Left ventricle myocardium inferior (tissue), 1 donor: Measurements from ENCODE around the gene PPM1A. TPM values are rescaled to one million over a fixed set of nuclear protein-coding genes. Genes with fewer than 3 reads are reported as not detected.

ENCODE experiments used
- DNase-seq: peaks from one replicate; pipeline ENCODE4 v3.0.0-alpha.2; 2020
- H3K27ac ChIP-seq: fragments of 200-600 bp; replicated peaks from 2 replicates; pipeline ENCODE4 v1.8.0; 2021
- H3K27me3 ChIP-seq: fragments of 200-600 bp; 2 replicates; pipeline ENCODE4 v1.8.0; 2021; ENCODE audit warnings: low read depth
- H3K36me3 ChIP-seq: fragments of 200-600 bp; 2 replicates; pipeline ENCODE4 v1.8.0; 2021
- H3K4me1 ChIP-seq: fragments of 200-600 bp; 2 replicates; pipeline ENCODE4 v1.8.0; 2021
- H3K4me3 ChIP-seq: fragments of 200-600 bp; 2 replicates; pipeline ENCODE4 v1.8.0; 2021; ENCODE audit warnings: mild to moderate bottlenecking, moderate library complexity
- H3K9me3 ChIP-seq: fragments of 200-600 bp; replicated peaks from 2 replicates; pipeline ENCODE4 v1.8.0; 2021
- intact Hi-C: fragments of 100-400 bp; cut with micrococcal nuclease; formaldehyde crosslinking; loops from one replicate; pipeline ENCODE4 v1.11.0; 2022
- total RNA-seq: library from RNA; stranded (reverse); fragmentation: NEBNext Ultra II Directional; extraction: Animal tissue kit (Norgen Biotek cat#: 25700); gene quantifications from one replicate; pipeline ENCODE4 v1.2.1, GENCODE V29; 2021
- TF ChIP-seq, protein P1 (sequence below): fragments of 200-600 bp; IDR thresholded peaks from 2 replicates; pipeline ENCODE4 v1.8.0; 2021; ENCODE audit warnings: antibody characterized with exemption, mild to moderate bottlenecking, borderline replicate concordance
- donor health status: DM: no; HTN: yes; CAD: no; lungs with severe emphysema.

The PPM1A gene
- total RNA-seq, 1 donor from 2014 or later = 98.8 TPM

DNA sequence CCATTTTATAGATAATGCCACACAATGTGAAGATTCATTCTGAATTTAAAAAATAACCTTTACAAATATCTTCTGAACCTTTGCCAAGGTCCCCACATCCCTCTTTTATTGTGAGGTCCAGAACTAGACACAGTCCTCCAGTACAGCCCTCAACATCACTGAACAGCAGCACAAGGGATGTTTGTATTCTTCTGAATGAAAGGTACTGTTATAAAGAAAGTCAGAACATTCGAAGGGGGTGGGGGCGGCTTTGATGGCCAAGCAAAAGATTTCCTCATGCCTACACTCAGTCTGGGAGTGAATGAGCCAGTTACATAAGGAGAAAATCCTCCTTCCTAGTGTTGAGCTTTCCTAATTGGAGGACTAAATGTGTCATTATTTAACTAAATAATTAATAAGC lies 77.3 kb downstream of the PPM1A start:
- H3K4me1 ChIP-seq = peaks cover 14% of the 10 kb centered on the region
- no peaks in the 10 kb centered on the region for H3K9me3 ChIP-seq
- peaks cover 30% of the 10 kb centered on the region for H3K27me3 ChIP-seq
- no peak overlapping the region for H3K4me3 ChIP-seq
- intact Hi-C loops = loop anchor here (10.0 kb wide), 1 partner anchor 111 kb away; no protein-coding TSS in a partner anchor
- no peaks in the 10 kb centered on the region for H3K36me3 ChIP-seq
- no peak overlapping the region for H3K27ac ChIP-seq
- DNase-seq = no peak
- TF ChIP-seq, protein P1, sequence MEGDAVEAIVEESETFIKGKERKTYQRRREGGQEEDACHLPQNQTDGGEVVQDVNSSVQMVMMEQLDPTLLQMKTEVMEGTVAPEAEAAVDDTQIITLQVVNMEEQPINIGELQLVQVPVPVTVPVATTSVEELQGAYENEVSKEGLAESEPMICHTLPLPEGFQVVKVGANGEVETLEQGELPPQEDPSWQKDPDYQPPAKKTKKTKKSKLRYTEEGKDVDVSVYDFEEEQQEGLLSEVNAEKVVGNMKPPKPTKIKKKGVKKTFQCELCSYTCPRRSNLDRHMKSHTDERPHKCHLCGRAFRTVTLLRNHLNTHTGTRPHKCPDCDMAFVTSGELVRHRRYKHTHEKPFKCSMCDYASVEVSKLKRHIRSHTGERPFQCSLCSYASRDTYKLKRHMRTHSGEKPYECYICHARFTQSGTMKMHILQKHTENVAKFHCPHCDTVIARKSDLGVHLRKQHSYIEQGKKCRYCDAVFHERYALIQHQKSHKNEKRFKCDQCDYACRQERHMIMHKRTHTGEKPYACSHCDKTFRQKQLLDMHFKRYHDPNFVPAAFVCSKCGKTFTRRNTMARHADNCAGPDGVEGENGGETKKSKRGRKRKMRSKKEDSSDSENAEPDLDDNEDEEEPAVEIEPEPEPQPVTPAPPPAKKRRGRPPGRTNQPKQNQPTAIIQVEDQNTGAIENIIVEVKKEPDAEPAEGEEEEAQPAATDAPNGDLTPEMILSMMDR = no peak

DNA sequence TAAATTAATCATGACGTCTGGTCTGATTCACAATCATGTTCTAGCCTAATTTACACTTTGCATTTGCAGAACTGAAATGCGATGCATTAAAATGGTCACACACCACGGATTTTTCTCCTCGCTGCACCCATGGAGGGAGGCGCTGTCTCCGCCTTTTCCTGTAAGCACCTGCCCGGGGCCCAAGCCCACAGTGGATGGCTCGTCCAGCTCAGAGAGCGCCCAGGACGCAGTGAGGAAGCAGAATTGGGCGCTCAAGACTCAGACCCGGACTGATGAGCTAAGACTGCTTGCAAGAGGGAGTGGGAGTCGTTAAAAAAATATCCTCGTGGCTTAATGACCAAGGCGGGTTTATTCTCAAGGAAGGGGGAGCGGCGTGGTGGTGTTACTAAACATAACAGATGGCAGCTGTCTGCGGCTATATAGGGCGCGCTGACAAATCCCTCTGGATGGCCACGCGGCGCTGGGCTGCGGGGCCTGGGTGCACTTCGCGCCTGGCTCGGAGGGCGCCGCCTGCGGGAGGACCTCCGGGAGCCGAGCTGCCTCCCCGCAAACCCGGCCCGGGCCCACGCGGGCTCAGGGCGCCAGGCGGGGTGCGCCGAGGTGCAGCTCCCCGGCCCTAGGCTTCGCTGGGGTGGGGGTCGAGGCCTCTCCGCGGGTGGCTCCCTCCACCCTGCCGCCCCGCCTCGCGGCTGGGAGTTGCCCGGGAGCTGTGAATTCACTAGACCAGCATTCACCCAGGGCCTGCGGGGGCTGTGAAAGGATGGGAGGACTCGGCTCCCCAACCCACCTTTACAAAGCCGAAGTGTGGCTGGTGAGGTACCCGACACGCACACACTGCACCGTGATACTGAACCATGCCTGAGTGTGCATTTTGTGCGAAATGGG lies 78.7 kb downstream of the PPM1A start:
- peak overlapping the region; percentile 56 for H3K4me3 ChIP-seq
- intact Hi-C loops = loop anchor here (10.0 kb wide), 1 partner anchor 113 kb away; no protein-coding TSS in a partner anchor
- TF ChIP-seq, protein P1 = peak; percentile 29
- H3K4me1 ChIP-seq = peaks cover 22% of the 10 kb centered on the region
- no peak overlapping the region for H3K27ac ChIP-seq
- no peaks in the 10 kb centered on the region for H3K36me3 ChIP-seq
- H3K9me3 ChIP-seq = no peaks in the 10 kb centered on the region
- peak; percentile 19 for DNase-seq
- peaks cover 37% of the 10 kb centered on the region for H3K27me3 ChIP-seq

DNA sequence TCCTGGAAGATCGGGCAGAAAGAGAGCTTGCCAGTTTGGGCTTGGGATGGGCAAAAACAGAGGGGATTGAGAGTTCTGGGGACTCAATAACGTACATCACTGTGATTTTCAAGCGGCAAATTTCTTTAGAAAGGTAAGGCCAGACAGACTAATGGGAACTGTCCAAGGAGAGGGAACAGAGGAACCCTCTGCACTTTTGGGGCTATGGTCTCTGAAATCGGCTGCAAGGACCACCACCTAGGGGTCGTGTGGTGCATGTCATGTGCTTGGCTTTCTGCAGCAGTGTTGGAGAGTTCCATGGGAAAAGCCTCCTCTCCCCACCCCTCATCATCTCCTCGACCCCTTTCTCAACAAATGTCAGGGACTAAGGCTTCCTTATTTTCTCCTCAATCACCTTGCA lies 79.6 kb downstream of the PPM1A start:
- peaks cover 22% of the 10 kb centered on the region for H3K4me1 ChIP-seq
- no peak overlapping the region for H3K27ac ChIP-seq
- no peak overlapping the region for H3K4me3 ChIP-seq
- no peaks in the 10 kb centered on the region for H3K9me3 ChIP-seq
- DNase-seq = no peak
- no peaks in the 10 kb centered on the region for H3K36me3 ChIP-seq
- peaks cover 40% of the 10 kb centered on the region for H3K27me3 ChIP-seq
- intact Hi-C loops = loop anchor here (10.0 kb wide), 1 partner anchor 114 kb away; no protein-coding TSS in a partner anchor
- TF ChIP-seq, protein P1 = no peak

DNA sequence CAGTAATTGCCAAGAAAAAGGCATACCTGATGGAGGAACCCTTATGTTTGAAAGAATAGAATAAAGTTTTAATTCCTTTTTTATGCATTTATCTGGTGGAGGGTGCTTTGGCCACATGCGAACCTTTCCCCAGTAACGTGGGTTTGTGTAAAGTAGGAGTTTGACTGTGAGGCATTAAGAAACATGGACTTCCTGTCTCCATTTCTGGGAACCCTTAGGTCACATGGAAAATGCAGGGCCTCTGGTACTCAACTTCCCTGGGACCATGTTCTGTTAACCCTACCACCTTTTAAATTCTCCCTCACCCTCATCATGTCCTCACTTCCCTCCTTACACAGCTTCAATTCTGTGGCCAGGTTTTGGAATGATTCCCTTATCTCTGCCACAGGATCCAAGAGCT lies 80.3 kb downstream of the PPM1A start:
- Histone ChIP-seq H3K4me1 (peaks cover 22% of the 10 kb centered on the region), H3K27me3 (peaks cover 46% of the 10 kb centered on the region), H3K27ac (no peak overlapping the region), H3K9me3 (no peaks in the 10 kb centered on the region), H3K4me3 (no peak overlapping the region), H3K36me3 (no peaks in the 10 kb centered on the region)
- no peak for DNase-seq
- TF ChIP-seq, protein P1 = no peak
- intact Hi-C loops = loop anchor here (10.0 kb wide), 1 partner anchor 114 kb away; no protein-coding TSS in a partner anchor

DNA sequence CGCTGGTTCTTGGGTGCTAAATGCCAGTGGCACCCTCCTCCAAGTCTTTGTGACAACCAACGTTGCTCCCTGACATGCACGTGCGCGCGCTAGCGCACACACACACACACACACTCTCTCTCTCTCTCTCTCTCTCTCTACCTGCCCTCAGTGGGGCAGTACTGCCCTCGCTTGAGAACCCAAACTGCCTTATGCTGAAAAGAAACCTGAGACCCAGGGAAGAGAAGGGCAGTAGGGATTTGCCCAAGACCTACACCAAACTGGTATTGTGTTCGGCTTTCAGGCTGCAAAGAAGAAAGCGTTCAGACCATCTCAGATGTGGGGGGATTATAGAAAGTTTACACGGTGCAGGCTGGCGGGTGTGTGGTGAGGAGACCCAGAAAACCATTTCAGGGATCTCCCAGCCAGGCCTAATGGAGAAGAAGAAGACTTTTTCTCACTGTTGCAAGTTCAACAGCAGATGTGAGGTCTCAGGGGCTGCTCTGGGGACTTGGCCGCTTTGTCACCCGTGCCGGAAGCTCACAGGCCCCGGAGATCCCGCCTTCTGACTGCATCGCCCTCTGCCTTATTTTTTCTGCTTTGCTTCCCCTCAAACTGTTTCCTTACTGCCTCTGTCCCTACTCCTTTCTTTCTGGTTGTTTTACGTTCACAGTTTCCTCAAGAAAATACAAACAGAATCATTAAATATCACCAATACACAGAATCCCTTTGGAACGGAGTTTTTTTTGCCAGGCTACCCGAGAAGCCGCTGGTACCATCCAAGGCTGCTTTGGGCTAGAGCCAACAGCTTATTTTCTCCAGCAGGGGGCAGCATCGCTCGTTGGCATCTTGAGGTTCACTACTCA lies 82.4 kb downstream of the PPM1A start:
- H3K9me3 ChIP-seq = no peaks in the 10 kb centered on the region
- no peaks in the 10 kb centered on the region for H3K36me3 ChIP-seq
- TF ChIP-seq, protein P1 = peak; percentile 74
- H3K4me3 ChIP-seq = peak overlapping the region; percentile 63
- H3K27me3 ChIP-seq = peaks cover 34% of the 10 kb centered on the region
- intact Hi-C loops = no loop called here
- DNase-seq = peak; percentile 35
- peaks cover 22% of the 10 kb centered on the region for H3K4me1 ChIP-seq
- no peak overlapping the region for H3K27ac ChIP-seq
